ENCODE results near the gene ZNHIT3. TPM values are rescaled to one million over a fixed set of nuclear protein-coding genes. Genes with fewer than 3 reads are reported as not detected.

ZNHIT3 gene
- total RNA-seq, 6 donors from 2014 or later: 7.7 to 26.0 (median 21.6) TPM

DNA sequence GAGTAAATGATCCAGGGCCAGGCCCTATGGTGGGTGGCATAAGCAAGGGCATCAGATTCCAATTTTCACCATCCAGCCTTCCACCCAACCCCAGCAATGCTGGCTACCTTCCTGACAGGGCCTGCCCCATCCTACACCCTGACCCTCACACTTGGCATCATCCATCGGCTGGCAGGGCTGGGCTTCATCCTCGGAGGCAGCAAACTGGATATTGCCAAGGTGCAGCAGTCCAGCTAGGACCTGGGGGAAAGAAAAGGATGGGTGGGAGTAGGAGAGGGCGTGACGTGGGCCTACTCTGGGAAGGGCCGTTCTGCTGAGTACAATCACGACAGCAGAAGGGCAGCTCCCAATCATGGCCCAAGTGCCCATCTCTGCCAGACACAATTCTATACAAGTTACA lies 24.7 kb downstream of the ZNHIT3 start:
- 91 to 93% methylated on average over 6 of the region's 6 CpGs for WGBS, 2 donors
- ATAC-seq (ENCODE audit: low FRiP score in 2 of 2) (no peak), DNase-seq (no peak)
- Histone ChIP-seq H3K27ac (no peak overlapping the region), H3K4me1 (no peaks in the 10 kb centered on the region), H3K36me3 (peaks cover 0 to 71% (median 28%) of the 10 kb centered on the region in 4 donors), H3K4me3 (no peak overlapping the region), H3K27me3 (no peaks in the 10 kb centered on the region), H3K9me3 (no peaks in the 10 kb centered on the region)
- TF ChIP-seq, protein P1, sequence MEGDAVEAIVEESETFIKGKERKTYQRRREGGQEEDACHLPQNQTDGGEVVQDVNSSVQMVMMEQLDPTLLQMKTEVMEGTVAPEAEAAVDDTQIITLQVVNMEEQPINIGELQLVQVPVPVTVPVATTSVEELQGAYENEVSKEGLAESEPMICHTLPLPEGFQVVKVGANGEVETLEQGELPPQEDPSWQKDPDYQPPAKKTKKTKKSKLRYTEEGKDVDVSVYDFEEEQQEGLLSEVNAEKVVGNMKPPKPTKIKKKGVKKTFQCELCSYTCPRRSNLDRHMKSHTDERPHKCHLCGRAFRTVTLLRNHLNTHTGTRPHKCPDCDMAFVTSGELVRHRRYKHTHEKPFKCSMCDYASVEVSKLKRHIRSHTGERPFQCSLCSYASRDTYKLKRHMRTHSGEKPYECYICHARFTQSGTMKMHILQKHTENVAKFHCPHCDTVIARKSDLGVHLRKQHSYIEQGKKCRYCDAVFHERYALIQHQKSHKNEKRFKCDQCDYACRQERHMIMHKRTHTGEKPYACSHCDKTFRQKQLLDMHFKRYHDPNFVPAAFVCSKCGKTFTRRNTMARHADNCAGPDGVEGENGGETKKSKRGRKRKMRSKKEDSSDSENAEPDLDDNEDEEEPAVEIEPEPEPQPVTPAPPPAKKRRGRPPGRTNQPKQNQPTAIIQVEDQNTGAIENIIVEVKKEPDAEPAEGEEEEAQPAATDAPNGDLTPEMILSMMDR (IDR thresholded peaks at IDR 0.05): no peak
- TF ChIP-seq POLR2AphosphoS5 (IDR thresholded peaks at IDR 0.05) (no peak), EP300 (IDR thresholded peaks at IDR 0.05) (no peak), POLR2A (IDR thresholded peaks at IDR 0.05) (no peak)

- Histone ChIP-seq H3K4me3 (no peak overlapping the region), H3K36me3 (peaks cover 0 to 59% (median 24%) of the 10 kb centered on the region in 4 donors), H3K27ac (no peak overlapping the region), H3K27me3 (no peaks in the 10 kb centered on the region), H3K9me3 (no peaks in the 10 kb centered on the region), H3K4me1 (no peaks in the 10 kb centered on the region)
- TF ChIP-seq, protein P1 (IDR thresholded peaks at IDR 0.05): no peak
- no peak for TF ChIP-seq POLR2AphosphoS5 (IDR thresholded peaks at IDR 0.05)
- TF ChIP-seq POLR2A (IDR thresholded peaks at IDR 0.05): no peak
- WGBS, 2 donors: 92 to 93% methylated on average over 5 of the region's 5 CpGs
- ATAC-seq (ENCODE audit: low FRiP score in 2 of 2) (no peak), DNase-seq (no peak)
Observed at GRCh38 chr17:36512641-36513040, 26.2 kb downstream of the ZNHIT3 start.

- Histone ChIP-seq H3K36me3 (peaks cover 0 to 48% (median 18%) of the 10 kb centered on the region in 4 donors), H3K9me3 (no peaks in the 10 kb centered on the region), H3K27ac (no peak overlapping the region), H3K4me3 (no peak overlapping the region), H3K27me3 (no peaks in the 10 kb centered on the region), H3K4me1 (no peaks in the 10 kb centered on the region)
- TF ChIP-seq POLR2AphosphoS5 (IDR thresholded peaks at IDR 0.05): no peak
- TF ChIP-seq POLR2A (IDR thresholded peaks at IDR 0.05): no peak
- no peak for TF ChIP-seq EP300 (IDR thresholded peaks at IDR 0.05)
- 94 to 100% methylated on average over 2 to 3 of the region's 3 CpGs for WGBS, 2 donors
- ATAC-seq (ENCODE audit: low FRiP score in 2 of 2) (no peak), DNase-seq (no peak)
Observed at GRCh38 chr17:36514856-36515255, 28.4 kb downstream of the ZNHIT3 start.

DNA sequence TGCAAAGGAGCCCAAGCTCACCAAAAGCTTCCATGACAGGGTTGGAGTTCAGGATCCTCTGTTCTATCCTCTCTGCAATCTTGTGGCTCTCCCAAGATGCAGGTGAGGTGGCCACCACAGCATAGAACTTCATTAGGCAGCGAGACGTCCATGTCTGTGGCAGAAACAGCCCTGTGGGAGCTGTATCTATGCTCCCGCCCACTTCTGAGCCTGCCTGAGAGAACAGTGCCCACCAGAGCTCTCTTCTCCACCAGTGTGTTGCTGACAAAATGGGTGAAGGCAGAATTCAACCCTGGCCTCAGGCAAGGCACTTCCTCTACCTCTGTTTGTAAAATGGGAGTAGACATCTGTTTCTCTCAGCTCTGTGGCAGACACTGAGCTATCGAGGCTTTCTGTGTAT lies 29.4 kb downstream of the ZNHIT3 start:
- Histone ChIP-seq H3K9me3 (no peaks in the 10 kb centered on the region), H3K4me3 (no peak overlapping the region), H3K36me3 (peaks cover 0 to 45% (median 14%) of the 10 kb centered on the region in 4 donors), H3K27ac (no peak overlapping the region), H3K27me3 (no peaks in the 10 kb centered on the region), H3K4me1 (no peaks in the 10 kb centered on the region)
- ATAC-seq (ENCODE audit: low FRiP score in 2 of 2) (no peak), DNase-seq (no peak)
- TF ChIP-seq EP300 (IDR thresholded peaks at IDR 0.05): no peak
- TF ChIP-seq, protein P1 (IDR thresholded peaks at IDR 0.05): no peak
- TF ChIP-seq POLR2A (IDR thresholded peaks at IDR 0.05): no peak
- no peak for TF ChIP-seq POLR2AphosphoS5 (IDR thresholded peaks at IDR 0.05)
- WGBS, 2 donors: 92% methylated on average over 2 to 4 of the region's 4 CpGs

- Histone ChIP-seq H3K4me1 (no peaks in the 10 kb centered on the region), H3K4me3 (no peak overlapping the region), H3K36me3 (peaks cover 7 to 59% (median 30%) of the 10 kb centered on the region in 4 donors), H3K27me3 (no peaks in the 10 kb centered on the region), H3K27ac (no peak overlapping the region), H3K9me3 (no peaks in the 10 kb centered on the region)
- ATAC-seq (ENCODE audit: low FRiP score in 2 of 2) (no peak), DNase-seq (no peak)
- 89 to 97% methylated on average over 2 of the region's 2 CpGs for WGBS, 2 donors
- TF ChIP-seq POLR2A (IDR thresholded peaks at IDR 0.05) (no peak), EP300 (IDR thresholded peaks at IDR 0.05) (no peak), POLR2AphosphoS5 (IDR thresholded peaks at IDR 0.05) (no peak)
- TF ChIP-seq, protein P1 (IDR thresholded peaks at IDR 0.05): no peak
Observed at GRCh38 chr17:36523113-36523512, 36.6 kb downstream of the ZNHIT3 start.
